ENCODE data around the gene KMT2C.
"Not testable (repeated sequence)": the region's sequence is repeated elsewhere in the genome, so short reads cannot be mapped to it uniquely, and the experiment has no call there.

KMT2C gene

GRCh38 chr7:152435384-152436110 lies at the start of gene KMT2C:
Gene KMT2C, minus strand, starts transcription at chr7:152436003. Its CDS starts 217 bp downstream, at chr7:152435786.
- peak within 1 kb of the TSS; percentile 96 for H3K27ac ChIP-seq
- H3K9ac ChIP-seq, result peak within 1 kb of the TSS; percentile 97
- no peaks in the 10 kb centered on the region for H3K9me3 ChIP-seq
- no peaks in the 10 kb centered on the region for H3K27me3 ChIP-seq
- TF ChIP-seq Cebpa-rat (IDR thresholded peaks at IDR 0.05), result no peak
- H3K4me1 ChIP-seq, result peaks cover 36% of the 10 kb centered on the region
- peak within 1 kb of the TSS; percentile 93 for H3K4me2 ChIP-seq
- peak within 1 kb of the TSS; percentile 86 for H3K4me3 ChIP-seq
- no peaks in the 10 kb centered on the region for H3K36me3 ChIP-seq
- peaks cover 46% of the 10 kb centered on the region for H4K20me1 ChIP-seq

GRCh38 chr7:152481082-152481481 lies 45.3 kb upstream of the KMT2C start:
- Histone ChIP-seq H3K27ac (no peak overlapping the region), H3K4me1 (no peaks in the 10 kb centered on the region), H3K4me3 (no peak overlapping the region), H4K20me1 (no peaks in the 10 kb centered on the region), H3K9ac (no peak overlapping the region), H3K9me3 (no peaks in the 10 kb centered on the region), H3K27me3 (no peaks in the 10 kb centered on the region), H3K4me2 (no peak overlapping the region), H3K36me3 (no peaks in the 10 kb centered on the region)
- no peak for TF ChIP-seq Cebpa-rat (IDR thresholded peaks at IDR 0.05)

- Histone ChIP-seq H3K4me2 (no peak overlapping the region), H3K27ac (no peak overlapping the region), H3K4me3 (no peak overlapping the region), H3K36me3 (no peaks in the 10 kb centered on the region), H3K4me1 (no peaks in the 10 kb centered on the region), H3K9me3 (no peaks in the 10 kb centered on the region), H3K27me3 (no peaks in the 10 kb centered on the region), H4K20me1 (no peaks in the 10 kb centered on the region), H3K9ac (no peak overlapping the region)
- TF ChIP-seq Cebpa-rat (IDR thresholded peaks at IDR 0.05), result no peak
Measured at GRCh38 chr7:152480664-152481063, 44.9 kb upstream of the KMT2C start.

- Histone ChIP-seq H4K20me1 (no peaks in the 10 kb centered on the region), H3K9ac (no peak overlapping the region), H3K27me3 (no peaks in the 10 kb centered on the region), H3K9me3 (no peaks in the 10 kb centered on the region), H3K4me2 (no peak overlapping the region), H3K36me3 (no peaks in the 10 kb centered on the region), H3K4me1 (no peaks in the 10 kb centered on the region), H3K4me3 (no peak overlapping the region), H3K27ac (no peak overlapping the region)
- no peak for TF ChIP-seq Cebpa-rat (IDR thresholded peaks at IDR 0.05)
Measured at GRCh38 chr7:152479595-152479994, 43.8 kb upstream of the KMT2C start.

GRCh38 chr7:152478140-152478539 lies 42.3 kb upstream of the KMT2C start:
- Histone ChIP-seq H4K20me1 (no peaks in the 10 kb centered on the region), H3K27me3 (no peaks in the 10 kb centered on the region)
- no peak for TF ChIP-seq Cebpa-rat (IDR thresholded peaks at IDR 0.05)

GRCh38 chr7:152477079-152477478 lies 41.3 kb upstream of the KMT2C start:
- no peak overlapping the region for H3K4me2 ChIP-seq
- no peak overlapping the region for H3K27ac ChIP-seq
- H4K20me1 ChIP-seq, result no peaks in the 10 kb centered on the region
- H3K4me3 ChIP-seq, result no peak overlapping the region
- peaks cover 12% of the 10 kb centered on the region for H3K9me3 ChIP-seq
- H3K4me1 ChIP-seq, result no peaks in the 10 kb centered on the region
- H3K27me3 ChIP-seq, result no peaks in the 10 kb centered on the region
- H3K9ac ChIP-seq, result no peak overlapping the region
- TF ChIP-seq Cebpa-rat (IDR thresholded peaks at IDR 0.05), result no peak
- H3K36me3 ChIP-seq, result no peaks in the 10 kb centered on the region

More at GRCh38 chr7:152478140-152478539, 42.3 kb upstream of the KMT2C start:
- peaks cover under 1% of the 10 kb centered on the region; the same call in 1 of the 2 replicates for H3K9me3 ChIP-seq
- H3K36me3 ChIP-seq, result no peaks in the 10 kb centered on the region
- no peaks in the 10 kb centered on the region for H3K4me1 ChIP-seq
- H3K9ac ChIP-seq, result no peak overlapping the region
- no peak overlapping the region for H3K27ac ChIP-seq
- H3K4me2 ChIP-seq, result no peak overlapping the region
- H3K4me3 ChIP-seq, result no peak overlapping the region

GRCh38 chr7:152476551-152476950 lies 40.7 kb upstream of the KMT2C start:
- no peak overlapping the region for H3K27ac ChIP-seq
- TF ChIP-seq Cebpa-rat (IDR thresholded peaks at IDR 0.05), result no peak
- H4K20me1 ChIP-seq, result no peaks in the 10 kb centered on the region
- no peaks in the 10 kb centered on the region for H3K27me3 ChIP-seq
- H3K9me3 ChIP-seq, result peaks cover 17% of the 10 kb centered on the region
- H3K4me1 ChIP-seq, result no peaks in the 10 kb centered on the region
- H3K9ac ChIP-seq, result no peak overlapping the region
- H3K4me2 ChIP-seq, result no peak overlapping the region
- no peaks in the 10 kb centered on the region for H3K36me3 ChIP-seq
- no peak overlapping the region for H3K4me3 ChIP-seq

- H3K9me3 ChIP-seq, result peaks cover 46% of the 10 kb centered on the region
- H3K9ac ChIP-seq, H3K36me3 ChIP-seq: not testable (repeated sequence)
Measured at GRCh38 chr7:152471023-152471620, 35.3 kb upstream of the KMT2C start.

GRCh38 chr7:152470251-152471022 lies 34.6 kb upstream of the KMT2C start:
- H3K36me3 ChIP-seq, H3K4me3 ChIP-seq, H3K27ac ChIP-seq, H3K9ac ChIP-seq, H4K20me1 ChIP-seq, H3K4me1 ChIP-seq, H3K27me3 ChIP-seq, H3K4me2 ChIP-seq: not testable (repeated sequence)
- H3K9me3 ChIP-seq, result peaks cover 46% of the 10 kb centered on the region

More at GRCh38 chr7:152471023-152471620, 35.3 kb upstream of the KMT2C start:
- H3K27ac ChIP-seq, H3K4me3 ChIP-seq, H3K4me1 ChIP-seq, H3K4me2 ChIP-seq, H3K27me3 ChIP-seq, H4K20me1 ChIP-seq: not testable (repeated sequence)

- not testable (repeated sequence) for H3K4me1 ChIP-seq, H3K9ac ChIP-seq, H3K27me3 ChIP-seq, H3K4me2 ChIP-seq, H4K20me1 ChIP-seq, H3K4me3 ChIP-seq, H3K27ac ChIP-seq, H3K36me3 ChIP-seq
- peaks cover 46% of the 10 kb centered on the region for H3K9me3 ChIP-seq
Measured at GRCh38 chr7:152469576-152469975, 33.8 kb upstream of the KMT2C start.

Data from BLaER1 (cell line).